Endothelial cell of umbilical vein (primary cell): ENCODE data around the gene AMFR. TPM values are rescaled to one million over a fixed set of nuclear protein-coding genes. Genes with fewer than 3 reads are reported as not detected.
A peak's percentile ranks its signal among the peaks of the same experiment; 100 is the strongest.

Source experiments
- BruUV-seq: library from RNA; stranded (reverse); fragments of 400-500 nt; replicated peaks from 2 replicates; lab custom pipeline; 2021; lab: Mats Ljungman, UMichigan
- CTCF ChIA-PET: fragments of 300-600, 350-600 bp; sonication (Branson Sonifier 250); formaldehyde crosslinking; loops from one replicate; lab custom pipeline; 2021; ENCODE audit warnings: antibody characterized with exemption, inconsistent platforms; lab: Charles Lee
- POLR2A ChIA-PET: fragments of 300-600, 350-600 bp; sonication (Branson Sonifier 250); formaldehyde crosslinking; loops from one replicate; lab custom pipeline; 2021; ENCODE audit warnings: antibody characterized with exemption, inconsistent platforms; lab: Charles Lee
- DNase-seq: peaks from one replicate; pipeline ENCODE4 v3.0.0-alpha.2; 2011; ENCODE audit warnings: low read depth, low spot score
- FAIRE-seq: peaks from 2 replicates; lab custom pipeline; 2011; peaks lifted over from hg19 to GRCh38; lab: Jason Lieb, UNC
- H2AFZ ChIP-seq: 2 replicates; pipeline ENCODE4 v1.6.0; 2012; ENCODE audit warnings: low read depth, low read length, control low read depth, inconsistent platforms
- H3K27ac ChIP-seq: 2 replicates; pipeline ENCODE4 v1.5.1; 2011; ENCODE audit warnings: low read depth, mild to moderate bottlenecking, control low read depth, low read length, moderate library complexity; ENCODE audit not compliant: insufficient read depth
- H3K27me3 ChIP-seq, 2 experiments: 2 replicates each; pipeline versions ENCODE4 v1.6.0 to v1.6.1; 2011; ENCODE audit warnings: low read length in 2 of 2, mixed read lengths in 1 of 2; ENCODE audit not compliant: control insufficient read depth in 2 of 2, insufficient read depth in 2 of 2
- H3K36me3 ChIP-seq, 2 experiments: 2 replicates in 1 of 2; 3 replicates in 1 of 2; pipeline ENCODE4 v1.5.1; 2011; ENCODE audit warnings: low read length in 2 of 2, mild to moderate bottlenecking in 1 of 2, moderate library complexity in 1 of 2; ENCODE audit not compliant: control insufficient read depth in 2 of 2, insufficient read depth in 2 of 2; ENCODE audit errors: extremely low read depth in 1 of 2
- H3K4me1 ChIP-seq: 3 replicates; pipeline ENCODE4 v1.5.1; 2011; ENCODE audit warnings: mild to moderate bottlenecking, low read length; ENCODE audit not compliant: control insufficient read depth, insufficient read depth; ENCODE audit errors: extremely low read depth
- H3K4me2 ChIP-seq: 2 replicates; pipeline ENCODE4 v1.6.1; 2011; ENCODE audit warnings: low read length, control low read depth, mixed read lengths; ENCODE audit not compliant: insufficient read depth
- H3K4me3 ChIP-seq, 3 experiments: fragments of 200-600 bp in 1 of 3; sonication (generic), shearing (Covaris generic) in 1 of 3; replicated peaks in 1 of 3; 2 replicates each; pipeline ENCODE4 v1.5.1; 2011 to 2016; ENCODE audit warnings: control low read depth in 3 of 3, low read length in 3 of 3, mild to moderate bottlenecking in 2 of 3, inconsistent platforms in 1 of 3, low read depth in 1 of 3, moderate library complexity in 1 of 3; ENCODE audit not compliant: insufficient read depth in 1 of 3
- H3K79me2 ChIP-seq: 2 replicates; pipeline ENCODE4 v1.6.0; 2012; ENCODE audit warnings: low read length, inconsistent platforms; ENCODE audit not compliant: control insufficient read depth, insufficient read depth
- H3K9ac ChIP-seq: replicated peaks from 2 replicates; pipeline ENCODE3; 2011; ENCODE audit warnings: low read length, control low read depth; ENCODE audit not compliant: insufficient read depth; ENCODE audit errors: extremely low read depth
- H3K9me1 ChIP-seq: replicated peaks from 3 replicates; pipeline ENCODE4 v1.6.0; 2011; ENCODE audit warnings: mild to moderate bottlenecking, low read length; ENCODE audit not compliant: control insufficient read depth, insufficient read depth; ENCODE audit errors: extremely low read depth
- H3K9me3 ChIP-seq: replicated peaks from 2 replicates; pipeline ENCODE4 v1.5.1; 2012; ENCODE audit warnings: low read length, inconsistent platforms; ENCODE audit not compliant: control insufficient read depth, insufficient read depth
- H4K20me1 ChIP-seq: replicated peaks from 2 replicates; pipeline ENCODE3; 2011; ENCODE audit warnings: mild to moderate bottlenecking, low read length; ENCODE audit not compliant: control insufficient read depth, insufficient read depth; ENCODE audit errors: extremely low read depth
- CTCF ChIP-seq, 2 donors: IDR thresholded peaks; 1 replicate in 1 of 2; 2 replicates in 1 of 2; pipeline ENCODE4 v1.5.1; 2011; ENCODE audit warnings: low read length in 2 of 2, mild to moderate bottlenecking in 2 of 2, moderate library complexity in 2 of 2, control low read depth in 1 of 2, inconsistent platforms in 1 of 2, low read depth in 1 of 2; ENCODE audit not compliant: insufficient read depth in 1 of 2; ENCODE audit errors: extremely low read depth in 1 of 2
- EZH2 ChIP-seq: IDR thresholded peaks from 2 replicates; pipeline ENCODE4 v1.6.1; 2012; ENCODE audit warnings: borderline replicate concordance, low read depth, mild to moderate bottlenecking, moderate library complexity, low read length, inconsistent platforms; ENCODE audit not compliant: severe bottlenecking
- FOS ChIP-seq: IDR thresholded peaks from 2 replicates; pipeline ENCODE4 v1.6.1; 2011; ENCODE audit warnings: mild to moderate bottlenecking, low read length, moderate library complexity, borderline replicate concordance; ENCODE audit not compliant: insufficient read depth
- GATA2 ChIP-seq: IDR thresholded peaks from 2 replicates; pipeline ENCODE4 v1.7.0; 2011; ENCODE audit warnings: low read depth, mild to moderate bottlenecking, moderate library complexity, mixed read lengths, low read length; ENCODE audit not compliant: insufficient read length, insufficient read depth
- JUN ChIP-seq: IDR thresholded peaks from 2 replicates; pipeline ENCODE4 v1.6.1; 2011; ENCODE audit warnings: borderline replicate concordance, low read depth; ENCODE audit not compliant: insufficient read length, insufficient read depth
- MYC ChIP-seq: IDR thresholded peaks from one replicate; pipeline ENCODE4 v1.6.1; 2011; ENCODE audit warnings: mild to moderate bottlenecking, low read depth, low read length
- POLR2A ChIP-seq: IDR thresholded peaks from 2 replicates; pipeline ENCODE4 v1.6.1; 2012; ENCODE audit warnings: low read depth, mild to moderate bottlenecking, control low read depth, low read length
- POLR2AphosphoS5 ChIP-seq: IDR thresholded peaks from 2 replicates; pipeline ENCODE4 v1.6.1; 2012; ENCODE audit warnings: low read depth, mild to moderate bottlenecking, control low read depth, low read length, moderate library complexity; ENCODE audit not compliant: insufficient read depth
- dilution Hi-C: fragments of 300-500 bp; cut with MboI; formaldehyde crosslinking; loops from one replicate; pipeline ENCODE4 v1.15.0; 2019; ENCODE audit warnings: low sequenced_read_pairs; ENCODE audit not compliant: extremely low pct_ligation_motif_present
- intact Hi-C: fragments of 100-400 bp; cut with micrococcal nuclease; formaldehyde crosslinking; loops from one replicate; pipeline ENCODE4 v1.10.0; 2022
- polyA plus RNA-seq, 4 experiments: library from polyadenylated mRNA; depleted of rRNA in 3 of 4; stranded (reverse) in 3 of 4; unstranded in 1 of 4; fragments of >200 nt; gene quantifications; 2 replicates each; pipeline versions ENCODE4 v1.2.1 to v1.2.3, GENCODE V29; 2011 to 2012; ENCODE audit warnings: missing spikeins in 1 of 4
- total RNA-seq: library from RNA; stranded (reverse); gene quantifications from 2 replicates; pipeline ENCODE4 v1.2.3, GENCODE V29; 2021
- TF ChIP-seq, protein P1 (sequence below): IDR thresholded peaks from 2 replicates; pipeline ENCODE4 v1.6.1; 2011; ENCODE audit not compliant: insufficient read depth, insufficient read length

AMFR gene
- total and polyA plus RNA-seq, 2 donors (not counting 3 experiments of a cell fraction or from before 2014, with no cell fraction given) = 66.5 to 71.7 TPM

DNA sequence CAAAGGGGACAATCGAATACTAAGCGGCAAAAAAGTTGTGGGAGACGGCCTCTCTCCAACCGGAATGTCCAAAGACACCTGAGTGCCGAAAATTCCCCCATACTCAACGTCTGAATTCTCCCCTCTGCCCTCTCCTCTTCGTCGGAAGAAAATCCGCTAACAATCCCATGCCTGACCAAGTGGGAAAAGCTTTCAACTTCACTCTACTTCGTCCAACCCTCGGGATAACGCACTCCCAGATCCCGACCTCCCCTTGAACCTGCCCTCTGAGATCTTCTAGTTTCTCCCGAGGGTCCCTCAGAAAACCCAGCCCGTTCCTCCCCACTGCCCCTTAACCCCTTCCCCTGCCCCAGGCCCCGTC is 961 bp downstream of the AMFR start:
- peaks cover 2% of the 10 kb centered on the region for H4K20me1 ChIP-seq
- H3K9me1 ChIP-seq = no peaks in the 10 kb centered on the region
- intact Hi-C loops (no loop called here), dilution Hi-C loops (no loop called here)
- H3K4me2 ChIP-seq = peak overlapping the region; percentile 97
- FAIRE-seq (no peak), DNase-seq (peak; percentile 28)
- H3K79me2 ChIP-seq = peaks cover 53% of the 10 kb centered on the region
- H3K4me3 ChIP-seq = peak overlapping the region; percentile 54 to 87 (median 68)
- H3K27me3 ChIP-seq = no peaks in the 10 kb centered on the region
- H2AFZ ChIP-seq = peak overlapping the region; percentile 52
- H3K9me3 ChIP-seq = no peaks in the 10 kb centered on the region
- TF ChIP-seq POLR2AphosphoS5 (no peak), POLR2A (no peak), CTCF (IDR thresholded peaks at IDR 0.05; ENCODE audit: extremely low read depth in 1 of 2, insufficient read depth in 1 of 2, low read depth in 1 of 2, low read length in 2 of 2) (no peak), GATA2 (no peak), JUN (no peak), FOS (no peak), EZH2 (no peak), MYC (no peak)
- TF ChIP-seq, protein P1, sequence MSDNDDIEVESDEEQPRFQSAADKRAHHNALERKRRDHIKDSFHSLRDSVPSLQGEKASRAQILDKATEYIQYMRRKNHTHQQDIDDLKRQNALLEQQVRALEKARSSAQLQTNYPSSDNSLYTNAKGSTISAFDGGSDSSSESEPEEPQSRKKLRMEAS = no peak
- no TSS peak for BruUV-seq
- H3K4me1 ChIP-seq = peaks cover 13% of the 10 kb centered on the region
- no peak overlapping the region for H3K27ac ChIP-seq
- H3K36me3 ChIP-seq = no peaks in the 10 kb centered on the region
- peak overlapping the region; percentile 75 for H3K9ac ChIP-seq
- ChIA-PET CTCF (interaction anchor here (1.2 kb wide), 1 partner anchor 277 kb away, joined by 4 read pairs; no protein-coding TSS in a partner anchor), POLR2A (no interaction called here)
